Hepatocyte (in vitro differentiated cells): ENCODE measurements around the gene RIMS4. TPM values are rescaled to one million over a fixed set of nuclear protein-coding genes. Genes with fewer than 3 reads are reported as not detected.
"Not testable (repeated sequence)": the region's sequence is repeated elsewhere in the genome, so short reads cannot be mapped to it uniquely, and the experiment has no call there.

Experiments
- DNase-seq: peaks from one replicate; pipeline ENCODE4 v3.0.0-alpha.2; 2016; ENCODE audit warnings: low spot score
- H2AFZ ChIP-seq: fragments of 200-600 bp; sonication (generic); 2 replicates; pipeline ENCODE4 v1.6.0; 2016; ENCODE audit warnings: antibody characterized with exemption, mild to moderate bottlenecking
- H3K27ac ChIP-seq: fragments of 200-600 bp; sonication (generic); 2 replicates; pipeline ENCODE4 v1.5.1; 2016; ENCODE audit warnings: mild to moderate bottlenecking
- H3K27me3 ChIP-seq: fragments of 200-600 bp; sonication (generic); 2 replicates; pipeline ENCODE4 v1.6.1; 2016
- H3K36me3 ChIP-seq: fragments of 200-600 bp; sonication (generic); replicated peaks from 2 replicates; pipeline ENCODE4 v1.5.1; 2016; ENCODE audit warnings: low read depth; ENCODE audit not compliant: insufficient read depth
- H3K4me1 ChIP-seq: fragments of 200-600 bp; sonication (generic); 2 replicates; pipeline ENCODE4 v1.5.1; 2016; ENCODE audit warnings: mild to moderate bottlenecking, moderate library complexity; ENCODE audit not compliant: insufficient read depth
- H3K4me2 ChIP-seq: fragments of 200-600 bp; sonication (generic); 2 replicates; pipeline ENCODE4 v1.6.0; 2016
- H3K4me3 ChIP-seq: fragments of 200-600 bp; sonication (generic); 2 replicates; pipeline ENCODE4 v1.5.1; 2016; ENCODE audit warnings: mild to moderate bottlenecking
- H3K79me2 ChIP-seq: fragments of 200-600 bp; sonication (generic); 2 replicates; pipeline ENCODE4 v1.6.0; 2017; ENCODE audit warnings: mild to moderate bottlenecking
- H3K9me2 ChIP-seq: fragments of 200-600 bp; sonication (generic); replicated peaks from 2 replicates; pipeline ENCODE4 v1.6.0; 2017; ENCODE audit warnings: mild to moderate bottlenecking; ENCODE audit not compliant: insufficient read depth
- H3K9me3 ChIP-seq: fragments of 200-600 bp; sonication (generic); 2 replicates; pipeline ENCODE4 v1.5.1; 2016; ENCODE audit warnings: low read depth, mild to moderate bottlenecking
- H4K20me1 ChIP-seq: fragments of 200-600 bp; sonication (generic); 2 replicates; pipeline ENCODE4 v1.6.0; 2016; ENCODE audit warnings: mild to moderate bottlenecking; ENCODE audit not compliant: insufficient read depth, poor library complexity, severe bottlenecking
- CTCF ChIP-seq: fragments of 200-600 bp; sonication (generic); IDR thresholded peaks from 2 replicates; pipeline ENCODE4 v1.5.1; 2016; ENCODE audit warnings: antibody characterized with exemption, mild to moderate bottlenecking; ENCODE audit not compliant: poor library complexity
- EZH2 ChIP-seq: fragments of 200-600 bp; sonication (generic); IDR thresholded peaks from 2 replicates; pipeline ENCODE4 v1.6.1; 2016; ENCODE audit warnings: antibody characterized with exemption, mild to moderate bottlenecking, borderline replicate concordance
- EZH2phosphoT487 ChIP-seq: fragments of 200-600 bp; sonication (generic); IDR thresholded peaks from one replicate; pipeline ENCODE4 v1.6.1; 2018; ENCODE audit warnings: antibody characterized with exemption, mild to moderate bottlenecking, low read depth, moderate library complexity; ENCODE audit not compliant: unreplicated experiment, severe bottlenecking
- WGBS: methylation state at CpG from one replicate; pipeline ENCODE4 v1.1.6; 2016; ENCODE audit warnings: low lambda C conversion rate; ENCODE audit errors: missing lambda C conversion rate; 5-methylcytosine and 5-hydroxymethylcytosine counted together
- polyA plus RNA-seq: library from polyadenylated mRNA; unstranded; fragments of >200 nt; fragmentation: Nextera tagmentation; extraction: Ambion mirVana; gene quantifications from 2 replicates; pipeline ENCODE4 v1.2.1, GENCODE V29; 2016
- total RNA-seq: library from RNA; depleted of rRNA; stranded (reverse); fragments of >200 nt; gene quantifications from 2 replicates; pipeline ENCODE4 v1.2.3, GENCODE V29; 2014

The RIMS4 gene
- total and polyA plus RNA-seq, 2 experiments from 2014 or later: 5.1 to 9.0 TPM

- H3K4me2 ChIP-seq: no peak overlapping the region
- no peak overlapping the region for H3K27ac ChIP-seq
- TF ChIP-seq CTCF: no peak
- no peak for TF ChIP-seq EZH2phosphoT487
- TF ChIP-seq EZH2: no peak
- H3K4me1 ChIP-seq: no peaks in the 10 kb centered on the region
- H3K79me2 ChIP-seq: no peaks in the 10 kb centered on the region
- no peaks in the 10 kb centered on the region for H3K27me3 ChIP-seq
- H4K20me1 ChIP-seq: no peaks in the 10 kb centered on the region
- DNase-seq: no peak
- no peaks in the 10 kb centered on the region for H3K9me3 ChIP-seq
- no peaks in the 10 kb centered on the region for H3K36me3 ChIP-seq
- no peaks in the 10 kb centered on the region for H3K9me2 ChIP-seq
- H3K4me3 ChIP-seq: no peak overlapping the region
- no peak overlapping the region for H2AFZ ChIP-seq
Measured at GRCh38 chr20:44830523-44830922, 20.2 kb upstream of the RIMS4 start.

- no peaks in the 10 kb centered on the region for H3K36me3 ChIP-seq
- H3K9me3 ChIP-seq: no peaks in the 10 kb centered on the region
- no peaks in the 10 kb centered on the region for H4K20me1 ChIP-seq
- H3K4me2 ChIP-seq: no peak overlapping the region
- TF ChIP-seq EZH2 (no peak), EZH2phosphoT487 (no peak), CTCF (no peak)
- no peaks in the 10 kb centered on the region for H3K79me2 ChIP-seq
- H3K4me3 ChIP-seq: no peak overlapping the region
- H3K27ac ChIP-seq: no peak overlapping the region
- no peaks in the 10 kb centered on the region for H3K4me1 ChIP-seq
- no peaks in the 10 kb centered on the region for H3K27me3 ChIP-seq
- no peaks in the 10 kb centered on the region for H3K9me2 ChIP-seq
- WGBS: 75% methylated on average over 5 of the region's 5 CpGs
- no peak for DNase-seq
- no peak overlapping the region for H2AFZ ChIP-seq
Measured at GRCh38 chr20:44829688-44830087, 19.3 kb upstream of the RIMS4 start.

- Histone ChIP-seq H3K36me3 (no peaks in the 10 kb centered on the region), H3K27me3 (no peaks in the 10 kb centered on the region), H3K9me3 (no peaks in the 10 kb centered on the region), H3K9me2 (no peaks in the 10 kb centered on the region), H3K4me3 (no peak overlapping the region), H3K27ac (no peak overlapping the region), H3K79me2 (no peaks in the 10 kb centered on the region), H2AFZ (no peak overlapping the region), H4K20me1 (no peaks in the 10 kb centered on the region), H3K4me1 (no peaks in the 10 kb centered on the region), H3K4me2 (no peak overlapping the region)
- WGBS: 74% methylated on average over 2 of the region's 2 CpGs
- TF ChIP-seq CTCF (no peak), EZH2 (no peak), EZH2phosphoT487 (no peak)
- DNase-seq: no peak
Measured at GRCh38 chr20:44828640-44829039, 18.3 kb upstream of the RIMS4 start.

- Histone ChIP-seq H2AFZ (no peak overlapping the region), H4K20me1 (no peaks in the 10 kb centered on the region), H3K4me3 (no peak overlapping the region), H3K9me3 (no peaks in the 10 kb centered on the region), H3K9me2 (no peaks in the 10 kb centered on the region), H3K4me2 (no peak overlapping the region), H3K27me3 (no peaks in the 10 kb centered on the region), H3K79me2 (no peaks in the 10 kb centered on the region), H3K36me3 (no peaks in the 10 kb centered on the region), H3K27ac (no peak overlapping the region), H3K4me1 (no peaks in the 10 kb centered on the region)
- no peak for TF ChIP-seq EZH2
- no peak for TF ChIP-seq CTCF
- TF ChIP-seq EZH2phosphoT487: no peak
- 18% methylated on average over 1 of the region's 1 CpG for WGBS
- DNase-seq: no peak
Measured at GRCh38 chr20:44827401-44827800, 17.1 kb upstream of the RIMS4 start.

GRCh38 chr20:44821576-44821975 is 11.2 kb upstream of the RIMS4 start:
- not testable (repeated sequence) for H3K4me1 ChIP-seq, H3K27me3 ChIP-seq, H3K36me3 ChIP-seq, H3K4me3 ChIP-seq, H2AFZ ChIP-seq, H3K9me2 ChIP-seq, DNase-seq, H4K20me1 ChIP-seq, H3K27ac ChIP-seq, H3K79me2 ChIP-seq, H3K4me2 ChIP-seq, H3K9me3 ChIP-seq
- 87% methylated on average over 6 of the region's 6 CpGs for WGBS
